Liver (tissue), 3 donors: Measurements from ENCODE around the gene DNAJC6.

Experiments used
- ATF3 ChIP-seq: IDR thresholded peaks from 2 replicates; pipeline ENCODE4 v1.6.1; 2016; ENCODE audit warnings: antibody characterized with exemption
- CTCF ChIP-seq: fragments of 150-350 bp; IDR thresholded peaks from 2 replicates; pipeline ENCODE4 v1.5.1; 2017; ENCODE audit warnings: improper control_type of control experiment, low read depth, low read length; ENCODE audit not compliant: missing input control
- donor health status: healthy.
- donor health status: healthy.

DNA sequence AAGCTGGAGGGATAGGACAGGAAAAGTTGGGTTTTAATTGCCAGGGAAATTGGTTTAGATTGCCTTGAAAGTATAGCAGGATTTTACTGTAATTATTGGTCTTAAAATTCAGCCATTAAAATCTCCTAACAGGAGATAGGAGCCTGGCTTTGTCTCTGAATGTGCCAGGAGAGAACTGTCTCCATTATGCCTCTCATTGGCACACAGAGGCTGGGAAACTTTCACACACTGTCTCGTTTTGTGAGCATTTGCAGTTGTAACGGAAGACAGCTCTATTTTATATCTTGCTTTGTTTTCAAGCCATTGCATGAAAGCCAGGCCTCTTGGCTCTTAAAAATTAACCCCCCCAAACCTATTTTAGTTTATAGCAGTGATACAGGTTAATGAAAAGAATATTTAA lies 12.5 kb downstream of the DNAJC6 start:
- TF ChIP-seq CTCF (no peak), ATF3 (no peak)
